HG03439 (cell line): ENCODE measurements around the gene GADD45GIP1.

ENCODE experiments used
- ATAC-seq: cut with Tn5 transposase; IDR thresholded peaks from one replicate; pipeline ENCODE4 v1.9.1; 2021; ENCODE audit warnings: mild to moderate bottlenecking, moderate library complexity; ENCODE audit not compliant: unreplicated experiment

The GADD45GIP1 gene

GRCh38 chr19:12956446-12957388 lies at the start of gene GADD45GIP1:
TSS of gene GADD45GIP1 (minus strand) at chr19:12957223. CDS start at chr19:12957212, 11 bp downstream.
- peak; percentile 69 for ATAC-seq

DNA sequence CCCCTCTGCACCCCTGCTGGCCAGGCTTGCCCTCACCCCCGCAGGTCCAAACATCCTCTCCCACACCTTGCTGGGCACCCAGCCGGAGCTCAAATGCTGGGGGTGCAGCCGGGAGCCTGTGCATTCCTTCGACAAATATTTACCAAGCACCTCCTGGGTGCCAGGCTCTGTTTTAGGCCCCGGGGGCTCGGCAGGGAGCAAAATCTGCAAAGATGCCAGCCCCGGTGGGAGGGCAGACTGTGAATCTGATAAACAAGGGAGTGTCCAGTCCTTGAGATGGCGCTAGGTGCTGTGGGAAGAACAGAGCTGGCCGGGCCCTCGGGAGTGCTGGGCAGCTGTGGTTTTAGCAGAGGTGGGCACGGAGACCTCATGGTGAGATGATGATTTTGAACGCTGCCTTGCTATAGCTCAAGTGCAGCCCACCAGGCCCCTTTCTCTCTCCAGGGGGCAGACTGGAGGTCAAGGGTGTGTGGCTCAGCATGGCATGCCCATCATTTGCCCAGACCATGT lies 48.9 kb upstream of the GADD45GIP1 start:
- ATAC-seq, result no peak

DNA sequence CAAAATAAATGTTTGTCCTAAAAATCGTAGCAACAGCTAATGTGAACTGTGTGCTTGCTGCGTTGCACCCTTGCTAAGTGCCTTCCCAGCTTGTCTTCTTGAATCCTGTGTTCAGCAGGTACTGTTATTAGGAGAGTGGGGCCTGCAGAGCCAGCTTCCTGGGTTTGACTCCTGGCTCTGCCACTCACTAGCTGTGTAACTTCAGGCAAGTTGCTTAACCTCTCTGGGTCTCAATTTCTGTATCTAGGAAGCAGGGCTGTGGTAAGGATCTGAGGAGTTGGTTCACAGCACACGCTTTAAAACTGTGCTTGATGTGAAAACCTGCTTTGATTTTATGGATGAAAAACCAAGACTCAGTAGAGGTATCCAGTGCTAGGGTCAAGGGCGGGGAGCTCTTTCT lies 48.2 kb upstream of the GADD45GIP1 start:
- ATAC-seq, result no peak

DNA sequence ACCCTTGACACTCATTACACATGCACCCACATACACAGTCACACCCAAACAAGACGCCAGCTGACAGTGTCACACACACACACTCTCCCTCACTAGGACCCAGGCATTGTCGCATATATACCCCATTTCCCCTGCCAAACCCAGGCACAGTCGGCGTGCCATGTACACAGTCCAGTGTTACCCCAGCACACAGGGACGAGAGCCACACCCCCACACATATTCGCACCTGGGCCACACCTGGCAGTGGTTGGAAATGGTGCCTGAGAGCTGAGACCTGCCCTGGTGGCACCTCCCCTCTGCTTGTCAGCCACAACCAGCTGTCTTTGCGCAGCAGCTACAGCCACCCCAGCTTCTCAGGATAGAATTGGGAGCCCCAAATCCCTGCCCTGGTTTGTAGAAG lies 47.2 kb upstream of the GADD45GIP1 start:
- ATAC-seq, result no peak

DNA sequence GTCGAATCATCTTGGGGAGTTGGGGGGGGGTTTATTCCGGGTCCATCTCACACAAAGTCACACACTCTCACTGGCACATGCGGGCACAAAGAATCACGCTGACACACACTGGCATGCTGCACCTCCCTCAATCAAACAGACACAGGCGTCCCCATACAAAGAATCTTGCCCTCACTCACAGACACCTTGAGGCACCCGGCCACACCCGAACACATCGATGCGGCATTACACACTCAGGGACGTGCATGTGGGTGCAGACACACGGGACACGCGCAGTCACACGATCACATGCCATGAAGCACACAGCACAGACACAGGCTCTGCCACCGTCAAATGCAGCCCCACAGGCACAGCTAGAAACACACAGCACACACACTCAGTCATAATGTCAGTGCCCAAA lies 46.1 kb upstream of the GADD45GIP1 start:
- ATAC-seq, result no peak

GRCh38 chr19:13002166-13002898 lies 45.3 kb upstream of the GADD45GIP1 start:
- no peak for ATAC-seq

DNA sequence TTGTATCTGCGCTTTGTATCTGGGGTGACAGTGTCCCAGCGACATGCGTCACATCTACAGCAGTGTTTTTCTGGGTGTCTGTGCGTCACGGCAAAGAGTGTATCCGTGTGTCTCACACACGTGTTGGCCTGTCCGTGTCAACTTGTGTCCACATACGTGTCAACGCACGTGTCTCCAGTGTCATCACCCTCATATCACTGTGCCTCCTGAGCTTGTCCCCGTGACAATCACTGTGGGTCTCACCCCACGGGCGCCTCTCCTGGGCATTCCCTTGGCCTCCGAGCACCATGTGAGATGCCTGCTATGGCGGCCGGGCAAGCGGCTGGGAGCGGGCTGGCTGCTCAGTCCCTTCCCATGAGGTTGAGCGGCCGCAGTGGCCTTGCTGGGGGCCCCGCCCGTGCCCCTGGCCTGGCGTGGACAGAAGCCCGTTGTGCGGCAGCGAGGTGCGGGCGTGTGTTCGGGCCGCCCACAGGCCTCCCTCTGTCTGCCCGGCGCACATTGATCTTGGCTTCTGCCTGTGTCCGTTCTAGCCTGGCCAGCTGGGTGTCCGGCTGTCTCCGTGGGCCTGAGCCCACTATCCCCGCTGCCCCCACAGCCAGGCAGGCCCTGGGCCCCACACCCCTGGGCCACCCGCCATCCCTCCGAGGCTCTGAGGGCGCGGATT lies 44.6 kb upstream of the GADD45GIP1 start:
- no peak for ATAC-seq

GRCh38 chr19:13001166-13001501 lies 44.1 kb upstream of the GADD45GIP1 start:
- ATAC-seq, result no peak

DNA sequence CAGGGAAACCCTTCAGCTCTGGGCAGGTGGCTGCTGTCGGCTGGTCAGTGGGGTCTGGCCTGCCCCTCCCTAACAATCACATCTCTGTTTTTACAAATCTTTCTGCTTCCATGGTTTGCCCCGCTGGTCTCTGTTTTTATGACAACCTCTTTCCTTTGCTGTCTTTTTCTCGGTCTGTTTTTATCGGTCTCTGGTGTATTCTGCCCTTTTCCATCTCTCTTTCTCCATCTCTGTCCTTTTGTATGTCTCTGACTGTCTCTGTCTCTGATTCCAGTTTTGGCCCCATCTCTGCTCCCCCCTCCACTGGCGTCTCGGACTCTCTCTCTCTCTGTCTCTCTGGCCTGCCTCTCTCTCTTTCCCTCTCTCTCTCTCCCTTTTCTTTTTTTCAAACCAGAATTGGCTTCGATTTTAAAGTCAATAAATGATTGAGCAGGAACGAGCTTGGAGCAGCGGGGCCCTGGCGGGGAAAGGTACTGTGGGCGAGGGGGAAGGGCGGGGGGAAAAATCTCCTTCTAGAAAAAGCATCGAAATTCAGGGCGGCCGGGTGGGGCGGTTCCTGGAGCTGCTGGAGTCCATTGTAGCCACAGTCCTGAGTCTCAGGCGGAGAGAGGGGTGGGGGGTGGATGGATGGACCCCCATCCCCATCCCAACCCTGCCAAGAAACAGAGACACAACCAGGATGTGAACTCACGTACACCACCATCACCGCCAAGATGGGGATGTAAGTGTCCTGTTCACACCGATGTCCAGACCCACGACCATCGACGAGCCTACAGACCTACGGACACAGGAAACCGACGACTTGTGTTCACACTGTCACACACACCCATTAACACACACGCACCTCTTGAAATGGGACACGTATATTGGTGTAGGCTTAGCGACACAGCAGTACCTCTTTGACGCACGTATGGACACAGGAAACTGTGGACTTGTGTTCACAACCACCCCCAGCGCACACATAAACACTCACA lies 41.2 kb upstream of the GADD45GIP1 start:
- ATAC-seq, result no peak

DNA sequence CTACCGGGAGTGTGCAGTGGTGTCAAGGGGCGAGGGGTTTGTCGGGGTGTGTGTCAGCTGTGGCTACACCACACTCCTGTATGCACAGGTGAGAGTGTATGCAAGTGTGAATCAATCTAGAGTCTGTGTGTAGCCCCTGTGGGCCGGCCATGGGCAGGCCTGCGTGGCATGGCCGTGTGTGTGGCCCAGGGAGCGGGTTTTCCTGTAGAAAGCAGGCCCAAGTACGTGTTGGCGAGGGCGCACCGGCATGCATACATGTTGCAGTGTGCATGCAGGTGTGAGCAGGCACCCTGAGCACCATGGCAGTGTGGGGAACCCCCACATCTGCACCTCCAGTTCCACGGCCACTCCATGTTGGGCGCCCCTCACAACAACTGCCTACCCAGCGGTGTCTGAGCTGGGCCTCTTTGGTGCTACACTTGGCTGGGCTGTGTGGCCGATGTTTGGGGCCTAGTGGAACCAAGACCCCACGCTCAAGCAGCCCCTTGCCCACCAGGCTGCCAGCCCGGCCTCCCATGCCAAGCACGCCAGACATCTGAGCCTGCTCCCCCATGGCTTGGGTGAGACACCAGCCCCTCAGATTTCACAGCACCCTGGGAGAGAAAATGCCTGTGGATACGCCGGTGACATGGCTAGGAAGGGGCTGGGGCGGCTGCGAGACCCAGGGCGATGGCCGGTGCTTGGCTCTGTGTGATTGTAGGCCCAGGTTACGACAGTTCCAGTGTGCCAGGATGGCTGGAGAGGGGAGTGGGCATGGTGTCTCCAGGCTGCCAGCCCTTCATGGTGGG lies 40.4 kb upstream of the GADD45GIP1 start:
- no peak for ATAC-seq

- ATAC-seq, result no peak
Observed at GRCh38 chr19:12996406-12997094, 39.5 kb upstream of the GADD45GIP1 start.

DNA sequence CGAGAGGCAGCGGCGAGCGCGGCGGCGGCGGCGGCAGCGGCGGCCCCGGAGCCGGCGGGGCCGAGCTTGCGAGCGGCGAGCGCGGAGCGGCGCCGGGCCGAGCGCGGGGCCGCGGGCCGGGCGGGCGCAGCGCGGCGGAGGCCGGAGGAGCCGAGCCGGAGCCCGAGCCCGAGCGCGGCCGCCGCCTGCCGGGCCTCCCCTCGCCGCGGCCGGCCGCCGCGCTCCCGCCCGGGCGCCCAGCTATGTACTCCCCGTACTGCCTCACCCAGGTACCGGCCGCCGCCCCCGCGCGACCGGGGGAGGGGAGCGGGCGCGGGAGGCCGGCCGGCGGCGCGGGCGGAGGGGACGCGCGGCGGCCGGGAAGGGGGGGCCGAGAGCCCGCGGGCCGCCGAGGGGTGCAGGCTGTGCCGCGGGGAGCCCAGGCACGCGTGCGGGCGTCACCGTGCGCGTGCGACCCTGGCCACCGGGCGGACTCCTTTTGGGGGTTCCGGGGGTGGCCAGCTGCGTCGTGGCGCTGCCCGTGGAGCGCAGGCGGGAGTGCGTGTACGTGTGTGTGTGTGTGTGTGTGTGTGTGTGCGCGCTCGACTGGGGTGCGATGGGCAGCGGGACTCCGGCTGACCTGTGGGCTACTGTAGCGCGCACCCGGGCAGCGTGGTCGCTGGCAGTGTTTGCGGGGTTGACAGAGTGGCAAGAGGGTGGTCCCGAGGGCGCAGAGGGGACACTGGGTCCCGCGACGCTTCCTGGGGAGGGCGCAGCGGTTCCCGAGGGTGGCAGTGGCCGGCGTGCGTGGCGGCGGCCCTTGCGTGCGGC lies 38.8 kb upstream of the GADD45GIP1 start:
- no peak for ATAC-seq

DNA sequence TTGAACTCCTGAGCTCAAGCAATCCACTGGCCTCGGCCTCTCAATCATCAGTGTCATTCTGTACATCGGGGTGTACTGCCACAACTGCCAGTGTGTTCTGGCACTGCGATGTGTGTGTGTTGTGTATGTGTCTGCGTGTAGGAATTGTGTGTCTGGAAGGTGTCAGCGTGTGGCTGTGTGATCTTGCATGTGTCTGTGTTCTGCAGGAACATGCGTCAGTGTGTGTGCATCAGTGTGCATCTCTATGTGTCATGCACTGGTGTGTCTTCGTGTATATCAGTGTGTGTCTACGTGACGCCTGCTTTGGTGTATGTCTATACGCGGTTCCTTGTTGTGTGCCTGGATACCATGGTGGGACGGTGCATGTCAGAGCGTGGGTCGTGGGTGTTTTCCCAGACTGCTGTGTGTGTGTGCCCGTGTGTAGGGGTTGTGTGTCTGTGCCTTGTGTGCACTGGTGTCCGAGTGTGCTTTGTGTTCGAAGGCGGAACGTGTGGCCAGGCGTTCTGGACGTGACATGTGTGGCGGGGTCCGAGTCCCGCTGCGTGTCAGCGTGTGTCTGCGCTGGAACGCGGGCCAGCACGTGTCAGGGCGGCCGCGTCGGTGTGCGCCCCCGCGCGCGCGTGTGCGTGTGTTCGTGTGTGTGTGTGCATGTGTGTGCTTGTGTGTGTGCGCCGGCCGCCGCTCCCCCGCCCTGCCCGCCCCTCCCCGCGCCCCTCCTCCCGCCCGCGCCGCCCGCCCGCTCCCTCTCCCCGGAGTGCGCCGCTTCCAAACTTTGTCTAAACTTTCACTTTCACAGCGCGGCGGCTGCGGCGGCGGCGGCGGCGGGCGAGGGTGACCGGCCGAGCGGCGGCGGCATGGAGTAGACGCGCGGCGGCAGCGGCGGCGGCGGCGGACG lies 37.9 kb upstream of the GADD45GIP1 start, which contains the start of gene NFIX:
NFIX (plus strand) TSS at position 775 of the 895 bp plus-strand sequence. CDS start 363 bp downstream, outside the sequence.
- no peak for ATAC-seq

GRCh38 chr19:12993562-12993961 lies 36.5 kb upstream of the GADD45GIP1 start:
- ATAC-seq, result no peak

DNA sequence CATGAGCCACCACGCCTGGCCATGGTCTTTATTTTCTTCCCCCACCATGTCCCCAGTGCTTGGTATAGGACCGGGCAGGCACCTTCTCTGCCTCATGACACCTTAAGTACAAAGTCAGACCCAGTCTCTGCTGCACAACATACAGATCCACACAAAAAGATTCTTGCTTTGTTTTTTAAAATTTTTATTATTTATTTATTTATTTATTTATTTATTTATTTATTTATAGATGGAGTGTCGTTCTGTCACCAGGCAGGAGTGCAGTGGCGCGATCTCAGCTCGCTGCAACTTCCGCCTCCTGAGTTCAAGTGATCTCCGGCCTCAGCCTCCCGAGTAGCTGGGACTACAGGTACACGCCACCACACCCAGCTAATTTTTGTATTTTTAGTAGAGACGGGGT lies 35.7 kb upstream of the GADD45GIP1 start:
- ATAC-seq, result no peak

DNA sequence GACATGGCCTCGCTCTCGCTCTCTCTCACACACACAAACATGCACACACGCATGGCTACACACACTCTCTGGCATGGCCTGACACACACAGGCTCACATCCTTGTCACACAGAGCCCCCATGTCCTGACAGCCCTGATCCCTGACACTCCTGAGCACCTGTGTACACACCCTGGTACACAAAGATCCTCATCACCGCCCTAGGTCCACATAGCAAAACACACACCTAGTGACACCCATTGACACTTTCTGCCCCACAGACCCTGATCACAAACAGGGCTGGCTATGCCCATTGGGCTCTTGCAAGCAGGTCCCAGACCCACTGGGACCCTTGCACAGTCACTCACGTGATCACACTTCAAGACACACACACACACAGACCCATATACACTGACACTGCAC lies 34.3 kb upstream of the GADD45GIP1 start:
- no peak for ATAC-seq

GRCh38 chr19:12990853-12991252 lies 33.8 kb upstream of the GADD45GIP1 start:
- no peak for ATAC-seq
